Measurements from ENCODE around the gene SMARCA4.

SMARCA4 gene

DNA sequence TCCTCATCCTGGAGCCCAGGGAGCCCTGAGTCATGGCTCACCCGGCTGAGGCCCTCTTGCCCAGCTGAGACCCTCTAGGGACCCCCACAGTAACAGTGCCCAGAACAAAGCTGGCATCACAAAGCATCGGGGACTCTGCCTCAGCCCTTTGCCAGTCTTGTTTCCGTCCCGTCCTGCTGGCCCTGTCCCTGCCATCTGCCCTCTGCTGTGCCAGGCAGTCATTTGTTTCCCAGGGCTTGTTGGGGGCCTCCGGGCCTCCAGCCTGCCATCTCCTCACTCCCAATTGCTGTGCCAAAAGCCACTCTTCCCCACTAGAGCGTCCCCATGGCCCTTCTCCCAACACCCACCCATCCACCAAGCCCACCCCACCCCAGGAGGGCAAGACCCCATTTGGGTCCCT is 64.2 kb downstream of the SMARCA4 start:
- Mint-ChIP-seq H3K27me3 (no peaks in the 10 kb centered on the region), H3K36me3 (ENCODE audit: insufficient read depth) (peaks cover 36% of the 10 kb centered on the region)

DNA sequence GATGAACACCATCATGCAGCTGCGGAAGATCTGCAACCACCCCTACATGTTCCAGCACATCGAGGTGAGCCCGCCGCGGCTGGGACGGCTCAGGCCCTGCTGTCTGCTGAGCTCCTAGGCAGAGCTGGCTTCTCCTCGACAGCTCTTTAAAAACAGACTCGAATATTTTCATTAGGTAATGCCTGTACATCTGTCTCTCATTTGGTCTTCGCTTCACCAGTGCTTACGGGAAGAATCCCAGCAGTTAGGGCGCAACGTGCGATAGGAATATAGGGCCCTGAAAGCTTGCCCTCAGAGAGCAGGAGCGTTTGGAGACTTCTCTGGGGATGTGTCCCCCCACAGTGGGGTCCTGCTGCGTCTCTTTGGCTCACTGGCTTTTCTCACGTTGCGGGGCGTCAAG is 64.6 kb downstream of the SMARCA4 start:
- H3K4me1 Mint-ChIP-seq: no peaks in the 10 kb centered on the region
- ATAC-seq (replicated peaks; ENCODE audit: extremely low read depth, poor library complexity, severe bottlenecking) (no peak), DNase-seq (ENCODE audit: low spot score in 2 of 2) (no peak)
- no peaks in the 10 kb centered on the region for H3K27me3 Mint-ChIP-seq
- no peak overlapping the region for H3K4me3 Mint-ChIP-seq
- no peak overlapping the region for H3K27ac Mint-ChIP-seq (ENCODE audit: low read depth)
- no peaks in the 10 kb centered on the region for H3K9me3 Mint-ChIP-seq
- H3K36me3 Mint-ChIP-seq (ENCODE audit: insufficient read depth): peaks cover 34% of the 10 kb centered on the region

More for the DNA sequence above, 64.2 kb downstream of the SMARCA4 start:
- Mint-ChIP-seq H3K4me1 (no peaks in the 10 kb centered on the region), H3K4me3 (no peak overlapping the region), H3K9me3 (no peaks in the 10 kb centered on the region), H3K27ac (ENCODE audit: low read depth) (no peak overlapping the region)
- ATAC-seq (replicated peaks; ENCODE audit: extremely low read depth, poor library complexity, severe bottlenecking) (no peak), DNase-seq (ENCODE audit: low spot score in 2 of 2) (no peak)

DNA sequence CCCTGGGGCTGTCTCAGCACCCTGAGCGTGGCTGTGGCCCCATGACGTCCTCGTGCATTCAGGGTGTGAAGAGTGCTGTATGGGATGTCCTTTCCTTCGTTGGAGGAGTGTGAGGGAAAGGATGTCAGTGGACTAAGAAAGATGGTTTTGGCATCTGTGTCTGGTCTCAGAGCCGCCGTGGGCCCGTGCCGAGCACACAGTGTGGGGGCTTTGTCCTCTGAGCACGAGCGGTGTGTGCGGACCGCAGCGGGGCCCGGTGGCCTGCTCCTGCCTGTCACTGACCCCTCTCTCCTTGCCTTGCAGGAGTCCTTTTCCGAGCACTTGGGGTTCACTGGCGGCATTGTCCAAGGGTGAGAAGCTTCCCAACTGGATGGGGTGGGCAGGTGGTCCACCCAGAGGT is 65.2 kb downstream of the SMARCA4 start:
- Mint-ChIP-seq H3K4me3 (no peak overlapping the region), H3K9me3 (no peaks in the 10 kb centered on the region), H3K4me1 (no peaks in the 10 kb centered on the region), H3K36me3 (ENCODE audit: insufficient read depth) (peaks cover 35% of the 10 kb centered on the region), H3K27ac (ENCODE audit: low read depth) (no peak overlapping the region), H3K27me3 (no peaks in the 10 kb centered on the region)
- DNase-seq (ENCODE audit: low spot score in 2 of 2): no peak
- ATAC-seq (replicated peaks; ENCODE audit: extremely low read depth, poor library complexity, severe bottlenecking): no peak

DNA sequence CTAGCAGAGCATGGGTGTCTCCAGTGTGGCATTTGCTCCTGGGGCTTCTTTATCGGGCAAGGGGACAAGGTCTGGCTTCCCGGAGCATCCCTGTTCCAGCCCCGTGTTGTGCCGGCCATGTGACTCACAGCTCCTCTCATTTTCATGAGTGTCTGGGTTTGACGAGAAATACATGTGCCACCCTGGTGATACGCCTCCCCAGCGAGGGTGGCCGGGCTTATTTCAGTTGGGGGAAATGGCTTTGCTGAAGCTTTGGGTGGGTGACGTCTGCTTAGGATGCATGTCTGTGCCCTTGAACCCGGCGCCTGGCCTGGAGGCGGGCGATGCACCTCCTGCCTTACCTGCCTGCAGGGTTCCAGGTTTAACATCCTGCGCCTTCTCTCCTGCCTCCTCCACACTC is 66.6 kb downstream of the SMARCA4 start:
- Mint-ChIP-seq H3K4me3 (no peak overlapping the region), H3K27me3 (no peaks in the 10 kb centered on the region), H3K9me3 (no peaks in the 10 kb centered on the region), H3K36me3 (ENCODE audit: insufficient read depth) (peaks cover 31% of the 10 kb centered on the region), H3K27ac (ENCODE audit: low read depth) (no peak overlapping the region), H3K4me1 (no peaks in the 10 kb centered on the region)
- ATAC-seq (replicated peaks; ENCODE audit: extremely low read depth, poor library complexity, severe bottlenecking) (no peak), DNase-seq (ENCODE audit: low spot score in 2 of 2) (no peak)

DNA sequence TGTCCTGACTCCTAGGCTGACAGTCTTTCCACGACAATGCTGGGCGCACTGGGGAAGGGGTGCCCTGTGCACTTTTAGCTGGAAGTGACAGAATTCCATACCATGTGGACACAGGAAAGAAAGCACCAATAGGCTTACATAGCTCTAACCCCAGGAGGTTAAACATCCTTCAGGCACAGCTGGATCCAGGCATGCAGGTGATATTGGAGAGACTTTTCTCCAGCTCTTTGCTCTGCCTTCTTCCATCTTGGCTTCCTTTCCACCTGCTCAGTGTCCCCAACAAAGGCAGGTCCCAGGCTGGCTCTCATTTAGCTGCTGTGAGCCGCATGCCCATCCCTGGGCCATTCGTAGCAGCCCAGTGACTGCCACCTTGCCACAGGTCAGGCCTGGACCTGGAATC is 67.3 kb downstream of the SMARCA4 start:
- Mint-ChIP-seq H3K36me3 (ENCODE audit: insufficient read depth) (peaks cover 34% of the 10 kb centered on the region), H3K4me1 (no peaks in the 10 kb centered on the region), H3K27ac (ENCODE audit: low read depth) (no peak overlapping the region), H3K4me3 (no peak overlapping the region), H3K9me3 (no peaks in the 10 kb centered on the region), H3K27me3 (no peaks in the 10 kb centered on the region)
- DNase-seq (ENCODE audit: low spot score in 2 of 2): no peak
- no peak for ATAC-seq (replicated peaks; ENCODE audit: extremely low read depth, poor library complexity, severe bottlenecking)

DNA sequence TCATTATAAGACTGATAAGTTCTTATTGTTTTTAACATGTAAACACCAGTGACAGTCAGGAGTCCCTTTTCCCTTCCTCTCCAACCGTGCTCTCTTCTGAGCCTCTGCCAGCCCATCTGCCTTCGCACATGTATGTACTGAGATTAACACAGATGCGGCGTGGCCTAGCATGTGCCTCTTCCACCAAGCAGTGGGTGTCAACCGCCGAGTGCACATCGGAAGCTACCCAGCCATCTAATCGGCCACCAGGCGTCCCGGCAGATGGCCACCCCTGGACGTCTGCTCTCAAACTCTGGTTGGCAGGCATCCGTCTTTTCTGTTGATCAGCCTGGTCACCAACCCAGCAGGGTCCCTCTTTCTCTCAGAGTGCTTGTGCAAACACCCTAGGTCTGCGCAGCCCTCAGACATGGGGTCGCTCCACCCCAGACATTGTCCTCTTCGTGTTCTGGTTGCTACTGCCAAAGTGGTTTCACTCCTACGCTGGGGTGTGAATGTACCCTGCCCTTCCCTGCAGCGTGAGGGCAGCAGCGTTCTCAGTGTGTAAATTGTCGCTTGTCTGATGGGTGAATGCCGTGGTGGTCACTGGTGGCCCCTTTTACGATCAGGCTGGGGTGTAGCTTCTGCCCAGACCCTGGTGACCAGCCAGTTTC is 70.7 kb downstream of the SMARCA4 start:
- no peaks in the 10 kb centered on the region for H3K27me3 Mint-ChIP-seq

DNA sequence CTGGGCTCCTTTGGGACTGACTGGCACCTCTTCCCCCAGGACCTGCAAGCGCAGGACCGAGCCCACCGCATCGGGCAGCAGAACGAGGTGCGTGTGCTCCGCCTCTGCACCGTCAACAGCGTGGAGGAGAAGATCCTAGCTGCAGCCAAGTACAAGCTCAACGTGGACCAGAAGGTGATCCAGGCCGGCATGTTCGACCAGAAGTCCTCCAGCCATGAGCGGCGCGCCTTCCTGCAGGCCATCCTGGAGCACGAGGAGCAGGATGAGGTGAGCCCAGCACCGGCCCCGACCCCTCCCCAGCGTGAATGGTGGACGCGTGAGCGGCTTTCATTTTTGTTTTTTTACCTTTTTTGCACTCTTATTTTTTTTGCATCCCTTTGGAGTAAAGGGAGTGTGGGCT is 72.4 kb downstream of the SMARCA4 start:
- no peak for ATAC-seq (replicated peaks; ENCODE audit: extremely low read depth, poor library complexity, severe bottlenecking)
- peaks cover 44% of the 10 kb centered on the region for H3K36me3 Mint-ChIP-seq (ENCODE audit: insufficient read depth)
- no peak overlapping the region for H3K27ac Mint-ChIP-seq (ENCODE audit: low read depth)
- H3K9me3 Mint-ChIP-seq: no peaks in the 10 kb centered on the region
- no peaks in the 10 kb centered on the region for H3K27me3 Mint-ChIP-seq
- H3K4me1 Mint-ChIP-seq: no peaks in the 10 kb centered on the region
- no peak overlapping the region for H3K4me3 Mint-ChIP-seq
- DNase-seq (ENCODE audit: low spot score in 2 of 2): no peak

More for the DNA sequence above, 70.7 kb downstream of the SMARCA4 start:
- H3K9me3 Mint-ChIP-seq: no peaks in the 10 kb centered on the region
- H3K4me3 Mint-ChIP-seq: no peak overlapping the region
- DNase-seq (ENCODE audit: low spot score in 2 of 2): no peak
- no peak overlapping the region for H3K27ac Mint-ChIP-seq (ENCODE audit: low read depth)
- ATAC-seq (replicated peaks; ENCODE audit: extremely low read depth, poor library complexity, severe bottlenecking): no peak
- H3K4me1 Mint-ChIP-seq: no peaks in the 10 kb centered on the region
- H3K36me3 Mint-ChIP-seq (ENCODE audit: insufficient read depth): peaks cover 42% of the 10 kb centered on the region

DNA sequence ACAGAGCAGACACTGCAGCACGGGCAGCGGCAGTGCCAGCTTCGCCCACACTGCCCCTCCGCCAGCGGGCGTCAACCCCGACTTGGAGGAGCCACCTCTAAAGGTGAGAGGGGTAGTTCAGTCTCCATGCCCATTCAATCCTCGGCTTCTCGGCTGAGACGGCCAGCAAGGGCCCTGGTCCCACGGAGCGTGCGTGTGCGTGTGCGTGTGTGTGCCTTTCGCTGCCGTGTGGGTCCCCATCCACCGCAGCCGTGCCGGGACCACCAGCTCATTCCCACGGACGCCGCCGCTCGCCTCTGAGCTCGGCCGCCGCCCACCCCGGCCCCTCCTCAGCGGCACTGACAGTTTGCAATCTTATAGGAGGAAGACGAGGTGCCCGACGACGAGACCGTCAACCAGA is 72.9 kb downstream of the SMARCA4 start:
- H3K4me1 Mint-ChIP-seq: no peaks in the 10 kb centered on the region
- DNase-seq (ENCODE audit: low spot score in 2 of 2): no peak
- H3K4me3 Mint-ChIP-seq: no peak overlapping the region
- peaks cover 44% of the 10 kb centered on the region for H3K36me3 Mint-ChIP-seq (ENCODE audit: insufficient read depth)
- no peak for ATAC-seq (replicated peaks; ENCODE audit: extremely low read depth, poor library complexity, severe bottlenecking)
- no peaks in the 10 kb centered on the region for H3K27me3 Mint-ChIP-seq
- H3K9me3 Mint-ChIP-seq: no peaks in the 10 kb centered on the region
- H3K27ac Mint-ChIP-seq (ENCODE audit: low read depth): no peak overlapping the region

DNA sequence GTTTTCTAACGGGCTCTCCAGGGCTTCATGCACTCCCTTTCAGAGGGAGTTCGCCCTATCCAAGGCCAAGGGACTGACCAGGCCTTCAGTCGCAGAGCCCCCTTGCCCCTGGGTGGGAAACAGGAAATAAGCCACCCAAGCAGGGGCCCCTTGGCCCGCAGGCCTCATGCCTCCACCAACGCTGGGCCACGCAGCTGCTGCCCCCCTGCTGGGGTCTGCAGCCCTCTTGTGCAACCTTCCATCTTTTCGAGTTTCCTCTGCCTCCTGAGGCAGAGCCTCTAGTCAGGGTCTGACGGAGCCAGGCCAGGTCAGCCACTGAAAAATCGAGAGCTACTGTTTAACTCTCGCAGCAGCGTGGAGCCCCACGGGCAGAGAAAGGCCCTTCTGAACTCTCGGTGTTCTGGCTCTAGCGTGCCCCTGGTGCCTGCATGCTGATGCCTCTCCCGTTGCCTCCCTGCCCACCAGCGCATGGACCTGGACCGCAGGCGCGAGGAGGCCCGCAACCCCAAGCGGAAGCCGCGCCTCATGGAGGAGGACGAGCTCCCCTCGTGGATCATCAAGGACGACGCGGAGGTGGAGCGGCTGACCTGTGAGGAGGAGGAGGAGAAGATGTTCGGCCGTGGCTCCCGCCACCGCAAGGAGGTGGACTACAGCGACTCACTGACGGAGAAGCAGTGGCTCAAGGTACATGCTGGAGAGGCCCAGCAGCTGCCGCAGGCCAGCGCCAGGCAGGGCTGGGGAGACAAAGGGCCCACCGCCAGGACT is 73.8 kb downstream of the SMARCA4 start:
- Mint-ChIP-seq H3K27ac (ENCODE audit: low read depth) (no peak overlapping the region), H3K9me3 (no peaks in the 10 kb centered on the region), H3K36me3 (ENCODE audit: insufficient read depth) (peaks cover 41% of the 10 kb centered on the region), H3K4me1 (no peaks in the 10 kb centered on the region), H3K27me3 (no peaks in the 10 kb centered on the region), H3K4me3 (no peak overlapping the region)
- no peak for DNase-seq (ENCODE audit: low spot score in 2 of 2)
- ATAC-seq (replicated peaks; ENCODE audit: extremely low read depth, poor library complexity, severe bottlenecking): no peak

DNA sequence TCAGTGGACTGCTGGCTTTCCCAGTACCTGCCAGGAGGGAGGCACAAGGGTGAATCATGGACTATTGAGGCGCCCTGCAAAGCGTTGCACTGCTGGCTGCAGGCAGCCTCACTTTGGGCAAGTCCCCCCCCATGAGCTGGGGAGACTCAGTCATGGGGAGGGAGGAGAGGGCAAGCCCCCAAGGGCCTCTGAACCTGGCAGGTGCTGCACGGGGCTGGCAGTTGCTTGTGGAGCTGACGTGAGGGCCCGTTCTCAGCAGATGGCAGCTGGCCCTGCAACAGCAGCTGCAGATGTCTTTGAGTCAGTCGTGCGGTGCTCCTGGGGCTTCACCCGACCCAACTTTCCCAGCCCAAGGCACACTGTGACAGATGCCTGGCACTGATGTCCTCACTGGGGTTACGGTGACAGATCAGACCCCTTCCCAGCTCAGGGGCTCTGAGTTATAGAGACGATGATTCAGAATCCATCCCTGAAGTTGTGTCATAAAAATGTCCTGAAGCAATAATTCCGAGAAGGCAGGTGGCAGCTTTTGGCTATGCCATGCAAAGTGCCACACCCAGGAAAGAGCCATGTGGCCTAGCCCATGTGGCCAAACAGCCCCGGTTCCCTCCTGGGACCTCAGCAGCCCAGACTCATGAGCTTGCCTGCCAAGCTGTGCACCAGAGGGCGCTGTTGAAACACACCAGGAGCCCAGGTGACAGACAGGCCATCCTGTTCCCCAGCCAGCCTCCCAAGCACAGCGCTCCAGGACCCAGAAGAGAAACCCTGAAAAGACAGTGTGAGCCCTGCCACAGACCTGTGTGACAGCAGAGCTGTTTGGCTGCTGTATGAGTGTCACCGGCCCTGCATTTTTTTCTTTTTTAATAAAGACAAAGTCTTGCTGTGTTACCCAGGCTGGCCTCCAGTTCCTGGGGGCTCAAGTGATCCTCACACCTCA is 74.9 kb downstream of the SMARCA4 start:
- Mint-ChIP-seq H3K27ac (ENCODE audit: low read depth) (no peak overlapping the region), H3K36me3 (ENCODE audit: insufficient read depth) (peaks cover 43% of the 10 kb centered on the region), H3K9me3 (no peaks in the 10 kb centered on the region), H3K4me1 (no peaks in the 10 kb centered on the region), H3K27me3 (no peaks in the 10 kb centered on the region), H3K4me3 (no peak overlapping the region)
- peak; percentile 76 for DNase-seq (ENCODE audit: low spot score in 2 of 2)
- peak; percentile 95 for ATAC-seq (replicated peaks; ENCODE audit: extremely low read depth, poor library complexity, severe bottlenecking)

DNA sequence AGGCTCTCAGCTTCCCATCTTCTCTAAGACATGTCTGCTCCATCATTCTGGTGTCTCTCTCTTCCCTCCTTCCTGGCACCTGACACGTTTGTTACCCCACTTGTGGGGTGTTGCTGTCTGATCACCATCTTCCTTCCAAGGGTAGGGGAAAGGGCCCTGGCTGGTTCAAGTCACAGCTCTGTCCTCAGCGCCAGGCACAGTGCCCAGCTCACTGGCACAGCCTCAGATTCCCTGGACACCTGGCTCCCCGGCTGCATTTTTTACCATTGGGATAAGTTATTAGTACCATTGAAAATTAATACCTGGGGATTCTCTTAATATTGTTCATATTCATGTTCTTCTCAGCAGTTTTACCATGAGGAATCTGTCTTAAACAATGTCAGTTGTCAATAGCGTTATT is 77.7 kb downstream of the SMARCA4 start:
- H3K27me3 Mint-ChIP-seq: no peaks in the 10 kb centered on the region
- no peak overlapping the region for H3K4me3 Mint-ChIP-seq
- ATAC-seq (replicated peaks; ENCODE audit: extremely low read depth, poor library complexity, severe bottlenecking): no peak
- H3K9me3 Mint-ChIP-seq: no peaks in the 10 kb centered on the region
- peak overlapping the region; percentile 14 for H3K27ac Mint-ChIP-seq (ENCODE audit: low read depth)
- DNase-seq (ENCODE audit: low spot score in 2 of 2): no peak
- H3K36me3 Mint-ChIP-seq (ENCODE audit: insufficient read depth): peaks cover 37% of the 10 kb centered on the region
- no peaks in the 10 kb centered on the region for H3K4me1 Mint-ChIP-seq

DNA sequence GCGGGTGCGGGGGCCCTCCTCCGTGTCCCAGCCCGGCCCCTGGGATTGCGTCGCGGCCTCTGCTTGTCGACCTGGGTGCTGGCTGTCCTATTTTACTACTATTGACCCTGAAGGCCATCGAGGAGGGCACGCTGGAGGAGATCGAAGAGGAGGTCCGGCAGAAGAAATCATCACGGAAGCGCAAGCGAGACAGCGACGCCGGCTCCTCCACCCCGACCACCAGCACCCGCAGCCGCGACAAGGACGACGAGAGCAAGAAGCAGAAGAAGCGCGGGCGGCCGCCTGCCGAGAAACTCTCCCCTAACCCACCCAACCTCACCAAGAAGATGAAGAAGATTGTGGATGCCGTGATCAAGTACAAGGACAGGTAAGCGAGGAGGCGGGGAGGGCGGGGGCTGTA is 80.4 kb downstream of the SMARCA4 start:
- H3K36me3 Mint-ChIP-seq (ENCODE audit: insufficient read depth): peaks cover 29% of the 10 kb centered on the region
- ATAC-seq (replicated peaks; ENCODE audit: extremely low read depth, poor library complexity, severe bottlenecking): no peak
- H3K4me1 Mint-ChIP-seq: no peaks in the 10 kb centered on the region

More for the DNA sequence above, 80.4 kb downstream of the SMARCA4 start:
- H3K4me3 Mint-ChIP-seq: no peak overlapping the region
- H3K27me3 Mint-ChIP-seq: no peaks in the 10 kb centered on the region
- no peak for DNase-seq (ENCODE audit: low spot score in 2 of 2)
- H3K9me3 Mint-ChIP-seq: no peaks in the 10 kb centered on the region
- H3K27ac Mint-ChIP-seq (ENCODE audit: low read depth): no peak overlapping the region

Measured in central memory CD8-positive, alpha-beta T cell (primary cell).